ENCODE results near the gene VWA5B1. TPM values are rescaled to one million over a fixed set of nuclear protein-coding genes. Genes with fewer than 3 reads are reported as not detected.

Gene VWA5B1
- total and polyA plus RNA-seq, 2 experiments from 2014 or later, result 0.16 to 1.0 TPM

DNA sequence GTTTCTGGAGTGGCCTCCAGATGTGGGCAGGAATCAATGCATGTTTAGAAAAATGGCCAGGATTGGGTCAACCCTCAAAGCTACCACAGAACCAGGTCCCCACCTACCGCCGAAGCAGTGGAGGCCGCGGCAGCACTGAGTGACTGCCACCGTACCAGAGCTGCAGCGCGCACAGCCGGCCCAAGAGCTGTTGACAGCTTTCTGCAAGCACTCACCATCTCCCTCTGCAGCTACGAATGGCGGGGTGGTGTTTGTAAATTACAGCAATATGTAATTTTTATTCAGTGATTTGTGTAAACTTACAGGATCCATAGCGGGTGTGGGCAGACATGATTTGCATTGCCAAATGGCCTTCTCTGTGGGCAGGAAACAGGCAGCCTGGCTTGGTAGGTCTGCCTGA lies 98.9 kb downstream of the VWA5B1 start (continued):
- TF ChIP-seq, protein P1, sequence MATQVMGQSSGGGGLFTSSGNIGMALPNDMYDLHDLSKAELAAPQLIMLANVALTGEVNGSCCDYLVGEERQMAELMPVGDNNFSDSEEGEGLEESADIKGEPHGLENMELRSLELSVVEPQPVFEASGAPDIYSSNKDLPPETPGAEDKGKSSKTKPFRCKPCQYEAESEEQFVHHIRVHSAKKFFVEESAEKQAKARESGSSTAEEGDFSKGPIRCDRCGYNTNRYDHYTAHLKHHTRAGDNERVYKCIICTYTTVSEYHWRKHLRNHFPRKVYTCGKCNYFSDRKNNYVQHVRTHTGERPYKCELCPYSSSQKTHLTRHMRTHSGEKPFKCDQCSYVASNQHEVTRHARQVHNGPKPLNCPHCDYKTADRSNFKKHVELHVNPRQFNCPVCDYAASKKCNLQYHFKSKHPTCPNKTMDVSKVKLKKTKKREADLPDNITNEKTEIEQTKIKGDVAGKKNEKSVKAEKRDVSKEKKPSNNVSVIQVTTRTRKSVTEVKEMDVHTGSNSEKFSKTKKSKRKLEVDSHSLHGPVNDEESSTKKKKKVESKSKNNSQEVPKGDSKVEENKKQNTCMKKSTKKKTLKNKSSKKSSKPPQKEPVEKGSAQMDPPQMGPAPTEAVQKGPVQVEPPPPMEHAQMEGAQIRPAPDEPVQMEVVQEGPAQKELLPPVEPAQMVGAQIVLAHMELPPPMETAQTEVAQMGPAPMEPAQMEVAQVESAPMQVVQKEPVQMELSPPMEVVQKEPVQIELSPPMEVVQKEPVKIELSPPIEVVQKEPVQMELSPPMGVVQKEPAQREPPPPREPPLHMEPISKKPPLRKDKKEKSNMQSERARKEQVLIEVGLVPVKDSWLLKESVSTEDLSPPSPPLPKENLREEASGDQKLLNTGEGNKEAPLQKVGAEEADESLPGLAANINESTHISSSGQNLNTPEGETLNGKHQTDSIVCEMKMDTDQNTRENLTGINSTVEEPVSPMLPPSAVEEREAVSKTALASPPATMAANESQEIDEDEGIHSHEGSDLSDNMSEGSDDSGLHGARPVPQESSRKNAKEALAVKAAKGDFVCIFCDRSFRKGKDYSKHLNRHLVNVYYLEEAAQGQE (IDR thresholded peaks at IDR 0.05; ENCODE audit: unreplicated experiment), result no peak
- TF ChIP-seq, protein P2, sequence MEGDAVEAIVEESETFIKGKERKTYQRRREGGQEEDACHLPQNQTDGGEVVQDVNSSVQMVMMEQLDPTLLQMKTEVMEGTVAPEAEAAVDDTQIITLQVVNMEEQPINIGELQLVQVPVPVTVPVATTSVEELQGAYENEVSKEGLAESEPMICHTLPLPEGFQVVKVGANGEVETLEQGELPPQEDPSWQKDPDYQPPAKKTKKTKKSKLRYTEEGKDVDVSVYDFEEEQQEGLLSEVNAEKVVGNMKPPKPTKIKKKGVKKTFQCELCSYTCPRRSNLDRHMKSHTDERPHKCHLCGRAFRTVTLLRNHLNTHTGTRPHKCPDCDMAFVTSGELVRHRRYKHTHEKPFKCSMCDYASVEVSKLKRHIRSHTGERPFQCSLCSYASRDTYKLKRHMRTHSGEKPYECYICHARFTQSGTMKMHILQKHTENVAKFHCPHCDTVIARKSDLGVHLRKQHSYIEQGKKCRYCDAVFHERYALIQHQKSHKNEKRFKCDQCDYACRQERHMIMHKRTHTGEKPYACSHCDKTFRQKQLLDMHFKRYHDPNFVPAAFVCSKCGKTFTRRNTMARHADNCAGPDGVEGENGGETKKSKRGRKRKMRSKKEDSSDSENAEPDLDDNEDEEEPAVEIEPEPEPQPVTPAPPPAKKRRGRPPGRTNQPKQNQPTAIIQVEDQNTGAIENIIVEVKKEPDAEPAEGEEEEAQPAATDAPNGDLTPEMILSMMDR (conservative IDR thresholded peaks at IDR 0.05; ENCODE audit: low read depth in 2 of 2), result no peak
- TF ChIP-seq ZNF331 (CRISPR knock-in tag; IDR thresholded peaks at IDR 0.05; ENCODE audit: low read depth), result no peak

DNA sequence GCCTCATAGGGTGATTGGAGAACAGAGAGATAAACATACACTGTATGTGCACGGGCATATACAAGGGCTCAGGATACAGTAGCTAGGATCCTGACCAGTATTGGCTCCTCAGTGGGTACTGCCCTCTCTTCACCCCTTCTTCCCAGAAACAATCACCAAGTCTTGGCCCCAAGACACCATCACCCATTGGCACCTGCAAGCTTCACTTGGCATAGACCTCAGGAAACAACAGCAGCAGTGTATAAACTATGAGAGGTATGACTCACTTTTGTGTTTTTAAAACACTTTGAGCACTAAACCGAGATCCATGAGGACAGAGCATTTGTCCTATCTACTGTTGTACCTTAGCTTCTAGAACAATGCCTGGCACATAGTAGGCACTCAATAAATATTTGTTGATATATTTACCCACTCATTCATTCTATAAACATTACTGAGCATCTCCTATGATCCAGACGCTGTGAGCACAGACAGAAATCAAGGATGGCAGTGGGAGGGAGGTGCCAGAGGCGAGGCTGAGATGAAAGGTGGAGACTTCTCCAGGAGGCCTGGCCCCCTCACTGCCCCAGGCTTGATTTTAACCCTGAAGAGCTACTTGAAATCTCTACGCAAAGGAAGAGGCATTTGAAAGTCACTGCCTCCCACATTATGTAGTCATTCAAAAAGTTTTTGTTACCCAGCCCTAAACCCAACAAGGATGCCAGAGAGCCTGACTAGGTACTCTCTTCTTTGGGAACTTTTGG lies 100.1 kb downstream of the VWA5B1 start:
- H3K9me2 ChIP-seq (ENCODE audit: insufficient read depth), result no peaks in the 10 kb centered on the region; the same call in 1 of the 2 replicates
- DNase-seq (ENCODE audit: low spot score) (no peak), ATAC-seq (no peak)
- H3K79me2 ChIP-seq (replicated peaks; ENCODE audit: insufficient read depth), result no peaks in the 10 kb centered on the region
- Mint-ChIP-seq H3K27me3 (ENCODE audit: insufficient read depth, low read depth, poor library complexity) (peaks cover 12% of the 10 kb centered on the region), H3K9me3 (no peaks in the 10 kb centered on the region; the same call in 1 of the 3 replicates), H3K36me3 (ENCODE audit: low read depth) (no peaks in the 10 kb centered on the region), H3K27ac (no peak overlapping the region), H3K4me1 (peaks cover 9% of the 10 kb centered on the region), H3K4me3 (no peak overlapping the region)
- no peak overlapping the region for H3K4me3 ChIP-seq
- H2AFZ ChIP-seq, result no peak overlapping the region
- peaks cover 4% of the 10 kb centered on the region; the same call in 1 of the 2 replicates for H3K27me3 ChIP-seq (ENCODE audit: insufficient read depth)
- H3K4me2 ChIP-seq, result no peak overlapping the region
- H3F3A ChIP-seq (replicated peaks; ENCODE audit: low read depth), result no peaks in the 10 kb centered on the region
- no peaks in the 10 kb centered on the region for H3K36me3 ChIP-seq (ENCODE audit: insufficient read depth)
- peaks cover 7% of the 10 kb centered on the region for H3K4me1 ChIP-seq (ENCODE audit: insufficient read depth)
- no peaks in the 10 kb centered on the region for H4K20me1 ChIP-seq (replicated peaks; ENCODE audit: insufficient read depth)
- no peak overlapping the region for H3K27ac ChIP-seq (ENCODE audit: low read depth)
- no peak for TF ChIP-seq POLR2AphosphoS5 (IDR thresholded peaks at IDR 0.05; ENCODE audit: low read depth)
- TF ChIP-seq, protein P2 (conservative IDR thresholded peaks at IDR 0.05; ENCODE audit: low read depth in 2 of 2), result no peak
- no peak for TF ChIP-seq ZNF331 (CRISPR knock-in tag; IDR thresholded peaks at IDR 0.05; ENCODE audit: low read depth)
- TF ChIP-seq, protein P3, sequence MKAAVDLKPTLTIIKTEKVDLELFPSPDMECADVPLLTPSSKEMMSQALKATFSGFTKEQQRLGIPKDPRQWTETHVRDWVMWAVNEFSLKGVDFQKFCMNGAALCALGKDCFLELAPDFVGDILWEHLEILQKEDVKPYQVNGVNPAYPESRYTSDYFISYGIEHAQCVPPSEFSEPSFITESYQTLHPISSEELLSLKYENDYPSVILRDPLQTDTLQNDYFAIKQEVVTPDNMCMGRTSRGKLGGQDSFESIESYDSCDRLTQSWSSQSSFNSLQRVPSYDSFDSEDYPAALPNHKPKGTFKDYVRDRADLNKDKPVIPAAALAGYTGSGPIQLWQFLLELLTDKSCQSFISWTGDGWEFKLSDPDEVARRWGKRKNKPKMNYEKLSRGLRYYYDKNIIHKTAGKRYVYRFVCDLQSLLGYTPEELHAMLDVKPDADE (IDR thresholded peaks at IDR 0.05), result no peak
- TF ChIP-seq, protein P4, sequence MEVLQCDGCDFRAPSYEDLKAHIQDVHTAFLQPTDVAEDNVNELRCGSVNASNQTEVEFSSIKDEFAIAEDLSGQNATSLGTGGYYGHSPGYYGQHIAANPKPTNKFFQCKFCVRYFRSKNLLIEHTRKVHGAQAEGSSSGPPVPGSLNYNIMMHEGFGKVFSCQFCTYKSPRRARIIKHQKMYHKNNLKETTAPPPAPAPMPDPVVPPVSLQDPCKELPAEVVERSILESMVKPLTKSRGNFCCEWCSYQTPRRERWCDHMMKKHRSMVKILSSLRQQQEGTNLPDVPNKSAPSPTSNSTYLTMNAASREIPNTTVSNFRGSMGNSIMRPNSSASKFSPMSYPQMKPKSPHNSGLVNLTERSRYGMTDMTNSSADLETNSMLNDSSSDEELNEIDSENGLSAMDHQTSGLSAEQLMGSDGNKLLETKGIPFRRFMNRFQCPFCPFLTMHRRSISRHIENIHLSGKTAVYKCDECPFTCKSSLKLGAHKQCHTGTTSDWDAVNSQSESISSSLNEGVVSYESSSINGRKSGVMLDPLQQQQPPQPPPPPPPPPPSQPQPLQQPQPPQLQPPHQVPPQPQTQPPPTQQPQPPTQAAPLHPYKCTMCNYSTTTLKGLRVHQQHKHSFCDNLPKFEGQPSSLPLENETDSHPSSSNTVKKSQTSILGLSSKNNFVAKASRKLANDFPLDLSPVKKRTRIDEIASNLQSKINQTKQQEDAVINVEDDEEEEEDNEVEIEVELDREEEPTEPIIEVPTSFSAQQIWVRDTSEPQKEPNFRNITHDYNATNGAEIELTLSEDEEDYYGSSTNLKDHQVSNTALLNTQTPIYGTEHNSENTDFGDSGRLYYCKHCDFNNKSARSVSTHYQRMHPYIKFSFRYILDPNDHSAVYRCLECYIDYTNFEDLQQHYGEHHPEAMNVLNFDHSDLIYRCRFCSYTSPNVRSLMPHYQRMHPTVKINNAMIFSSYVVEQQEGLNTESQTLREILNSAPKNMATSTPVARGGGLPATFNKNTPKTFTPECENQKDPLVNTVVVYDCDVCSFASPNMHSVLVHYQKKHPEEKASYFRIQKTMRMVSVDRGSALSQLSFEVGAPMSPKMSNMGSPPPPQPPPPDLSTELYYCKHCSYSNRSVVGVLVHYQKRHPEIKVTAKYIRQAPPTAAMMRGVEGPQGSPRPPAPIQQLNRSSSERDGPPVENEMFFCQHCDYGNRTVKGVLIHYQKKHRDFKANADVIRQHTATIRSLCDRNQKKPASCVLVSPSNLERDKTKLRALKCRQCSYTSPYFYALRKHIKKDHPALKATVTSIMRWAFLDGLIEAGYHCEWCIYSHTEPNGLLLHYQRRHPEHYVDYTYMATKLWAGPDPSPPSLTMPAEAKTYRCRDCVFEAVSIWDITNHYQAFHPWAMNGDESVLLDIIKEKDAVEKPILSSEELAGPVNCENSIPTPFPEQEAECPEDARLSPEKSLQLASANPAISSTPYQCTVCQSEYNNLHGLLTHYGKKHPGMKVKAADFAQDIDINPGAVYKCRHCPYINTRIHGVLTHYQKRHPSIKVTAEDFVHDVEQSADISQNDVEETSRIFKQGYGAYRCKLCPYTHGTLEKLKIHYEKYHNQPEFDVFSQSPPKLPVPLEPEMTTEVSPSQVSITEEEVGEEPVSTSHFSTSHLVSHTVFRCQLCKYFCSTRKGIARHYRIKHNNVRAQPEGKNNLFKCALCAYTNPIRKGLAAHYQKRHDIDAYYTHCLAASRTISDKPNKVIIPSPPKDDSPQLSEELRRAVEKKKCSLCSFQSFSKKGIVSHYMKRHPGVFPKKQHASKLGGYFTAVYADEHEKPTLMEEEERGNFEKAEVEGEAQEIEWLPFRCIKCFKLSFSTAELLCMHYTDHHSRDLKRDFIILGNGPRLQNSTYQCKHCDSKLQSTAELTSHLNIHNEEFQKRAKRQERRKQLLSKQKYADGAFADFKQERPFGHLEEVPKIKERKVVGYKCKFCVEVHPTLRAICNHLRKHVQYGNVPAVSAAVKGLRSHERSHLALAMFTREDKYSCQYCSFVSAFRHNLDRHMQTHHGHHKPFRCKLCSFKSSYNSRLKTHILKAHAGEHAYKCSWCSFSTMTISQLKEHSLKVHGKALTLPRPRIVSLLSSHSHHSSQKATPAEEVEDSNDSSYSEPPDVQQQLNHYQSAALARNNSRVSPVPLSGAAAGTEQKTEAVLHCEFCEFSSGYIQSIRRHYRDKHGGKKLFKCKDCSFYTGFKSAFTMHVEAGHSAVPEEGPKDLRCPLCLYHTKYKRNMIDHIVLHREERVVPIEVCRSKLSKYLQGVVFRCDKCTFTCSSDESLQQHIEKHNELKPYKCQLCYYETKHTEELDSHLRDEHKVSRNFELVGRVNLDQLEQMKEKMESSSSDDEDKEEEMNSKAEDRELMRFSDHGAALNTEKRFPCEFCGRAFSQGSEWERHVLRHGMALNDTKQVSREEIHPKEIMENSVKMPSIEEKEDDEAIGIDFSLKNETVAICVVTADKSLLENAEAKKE (CRISPR knock-in tag; IDR thresholded peaks at IDR 0.05), result no peak

Data from GM23338 (cell line).